Measurements from ENCODE around the gene FAM117B.

DNA sequence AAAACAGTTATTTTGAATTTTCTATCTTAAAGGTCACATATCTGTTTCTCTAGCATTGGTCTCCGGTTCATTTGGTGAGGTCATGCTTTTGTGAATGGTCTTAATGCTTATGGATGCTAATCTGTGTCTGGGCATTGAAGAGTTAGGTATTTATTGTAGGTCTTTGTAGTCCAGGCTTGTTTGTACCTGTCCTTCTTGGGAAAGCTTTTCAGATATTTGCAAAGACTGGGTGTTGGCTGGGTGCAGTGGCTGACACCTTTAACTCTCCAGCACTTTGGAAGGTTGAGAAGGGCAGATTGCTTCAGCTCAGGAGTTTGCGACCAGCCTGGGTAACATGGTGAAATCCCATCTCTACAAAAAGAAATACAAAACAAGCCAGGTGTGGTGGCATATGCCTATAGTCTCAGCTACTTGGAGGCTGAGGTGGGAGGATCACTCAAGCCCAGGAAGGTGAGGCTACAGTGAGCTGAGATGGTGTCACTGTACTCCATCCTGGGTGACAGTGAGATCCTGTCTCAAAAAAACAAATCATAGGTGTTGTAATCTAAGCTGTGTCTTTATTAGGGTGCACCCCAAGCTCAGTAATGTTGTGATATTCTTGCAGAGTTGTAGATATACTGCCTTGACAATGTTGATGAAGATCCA, 82.3 kb downstream of the FAM117B start:
- TF ChIP-seq, protein P1, sequence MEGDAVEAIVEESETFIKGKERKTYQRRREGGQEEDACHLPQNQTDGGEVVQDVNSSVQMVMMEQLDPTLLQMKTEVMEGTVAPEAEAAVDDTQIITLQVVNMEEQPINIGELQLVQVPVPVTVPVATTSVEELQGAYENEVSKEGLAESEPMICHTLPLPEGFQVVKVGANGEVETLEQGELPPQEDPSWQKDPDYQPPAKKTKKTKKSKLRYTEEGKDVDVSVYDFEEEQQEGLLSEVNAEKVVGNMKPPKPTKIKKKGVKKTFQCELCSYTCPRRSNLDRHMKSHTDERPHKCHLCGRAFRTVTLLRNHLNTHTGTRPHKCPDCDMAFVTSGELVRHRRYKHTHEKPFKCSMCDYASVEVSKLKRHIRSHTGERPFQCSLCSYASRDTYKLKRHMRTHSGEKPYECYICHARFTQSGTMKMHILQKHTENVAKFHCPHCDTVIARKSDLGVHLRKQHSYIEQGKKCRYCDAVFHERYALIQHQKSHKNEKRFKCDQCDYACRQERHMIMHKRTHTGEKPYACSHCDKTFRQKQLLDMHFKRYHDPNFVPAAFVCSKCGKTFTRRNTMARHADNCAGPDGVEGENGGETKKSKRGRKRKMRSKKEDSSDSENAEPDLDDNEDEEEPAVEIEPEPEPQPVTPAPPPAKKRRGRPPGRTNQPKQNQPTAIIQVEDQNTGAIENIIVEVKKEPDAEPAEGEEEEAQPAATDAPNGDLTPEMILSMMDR (IDR thresholded peaks at IDR 0.05) = no peak
- TF ChIP-seq POLR2A (IDR thresholded peaks at IDR 0.05) = no peak

Measured in tibial nerve (tissue), 3 donors.